MM.1S (cell line): ENCODE results near the gene ACER3.

Source experiments
- EZH2 ChIP-seq: fragments of 300-600 bp; sonication (generic); optimal IDR thresholded peaks from 2 replicates; pipeline ENCODE3; 2017; ENCODE audit warnings: low read depth, mild to moderate bottlenecking, antibody characterized with exemption, low read length, mixed read lengths
- EZH2phosphoT487 ChIP-seq: fragments of 300-600 bp; sonication (generic); IDR thresholded peaks from 2 replicates; pipeline ENCODE4 v1.6.1; 2018; ENCODE audit warnings: antibody characterized with exemption, low read length
- TF ChIP-seq, protein P1 (sequence below): fragments of 300-600 bp; sonication (generic); IDR thresholded peaks from 2 replicates; pipeline ENCODE4 v1.5.1; 2016; ENCODE audit warnings: antibody characterized with exemption, low read length, mixed read lengths

DNA sequence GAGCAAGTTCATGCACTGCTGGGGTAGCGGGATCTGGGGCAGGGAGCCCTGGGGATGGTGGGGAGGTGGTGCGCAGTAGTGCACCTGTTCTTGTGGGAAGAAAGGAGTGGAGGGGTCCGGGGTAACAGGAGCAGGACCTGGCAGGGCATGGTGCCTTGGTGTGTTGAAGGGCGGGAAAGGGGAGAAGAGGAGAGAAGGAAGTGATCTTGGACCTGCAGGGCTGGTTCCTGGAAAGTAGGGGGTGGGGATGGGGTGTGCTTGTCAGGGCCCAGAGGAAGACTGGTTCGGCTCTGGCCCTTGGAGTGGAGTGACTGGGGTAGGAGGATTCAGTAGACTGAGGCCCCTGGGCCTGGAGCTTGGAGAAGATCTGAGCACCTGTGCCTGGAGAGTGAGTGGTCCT is 195.2 kb downstream of the ACER3 start:
- TF ChIP-seq, protein P1, sequence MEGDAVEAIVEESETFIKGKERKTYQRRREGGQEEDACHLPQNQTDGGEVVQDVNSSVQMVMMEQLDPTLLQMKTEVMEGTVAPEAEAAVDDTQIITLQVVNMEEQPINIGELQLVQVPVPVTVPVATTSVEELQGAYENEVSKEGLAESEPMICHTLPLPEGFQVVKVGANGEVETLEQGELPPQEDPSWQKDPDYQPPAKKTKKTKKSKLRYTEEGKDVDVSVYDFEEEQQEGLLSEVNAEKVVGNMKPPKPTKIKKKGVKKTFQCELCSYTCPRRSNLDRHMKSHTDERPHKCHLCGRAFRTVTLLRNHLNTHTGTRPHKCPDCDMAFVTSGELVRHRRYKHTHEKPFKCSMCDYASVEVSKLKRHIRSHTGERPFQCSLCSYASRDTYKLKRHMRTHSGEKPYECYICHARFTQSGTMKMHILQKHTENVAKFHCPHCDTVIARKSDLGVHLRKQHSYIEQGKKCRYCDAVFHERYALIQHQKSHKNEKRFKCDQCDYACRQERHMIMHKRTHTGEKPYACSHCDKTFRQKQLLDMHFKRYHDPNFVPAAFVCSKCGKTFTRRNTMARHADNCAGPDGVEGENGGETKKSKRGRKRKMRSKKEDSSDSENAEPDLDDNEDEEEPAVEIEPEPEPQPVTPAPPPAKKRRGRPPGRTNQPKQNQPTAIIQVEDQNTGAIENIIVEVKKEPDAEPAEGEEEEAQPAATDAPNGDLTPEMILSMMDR: no peak
- TF ChIP-seq EZH2: no peak
- no peak for TF ChIP-seq EZH2phosphoT487
